Uterus (tissue), 4 donors: ENCODE measurements around the gene RARS2. TPM values are rescaled to one million over a fixed set of nuclear protein-coding genes. Genes with fewer than 3 reads are reported as not detected.

Source experiments
- DNase-seq, 2 donors: peaks; one replicate each; pipeline ENCODE4 v3.0.0-alpha.2; 2019 to 2020
- H3K27ac ChIP-seq, 2 donors: fragments of 200-600 bp; sonication (generic); 1 replicate in 1 of 2; 2 replicates in 1 of 2; pipeline ENCODE4 v1.5.1; 2016 to 2018
- H3K27me3 ChIP-seq, 2 donors: fragments of 200-600 bp; sonication (generic); one replicate each; pipeline ENCODE4 v1.5.1; 2018 to 2019; ENCODE audit warnings: control low read depth in 1 of 2
- H3K36me3 ChIP-seq, 2 donors: fragments of 200-600 bp; sonication (generic); one replicate each; pipeline ENCODE4 v1.5.1; 2019; ENCODE audit warnings: control low read depth in 1 of 2
- H3K4me1 ChIP-seq, 2 donors: fragments of 200-600 bp; sonication (generic); one replicate each; pipeline ENCODE4 v1.5.1; 2018 to 2019; ENCODE audit warnings: control low read depth in 1 of 2
- H3K4me3 ChIP-seq, 2 donors: fragments of 200-600 bp; sonication (generic); 1 replicate in 1 of 2; 2 replicates in 1 of 2; pipeline ENCODE4 v1.5.1; 2018 to 2019; ENCODE audit warnings: mild to moderate bottlenecking in 1 of 2
- H3K9me3 ChIP-seq, 2 donors: fragments of 200-600 bp; sonication (generic); one replicate each; pipeline ENCODE4 v1.5.1; 2019; ENCODE audit warnings: control low read depth in 1 of 2
- POLR2A ChIP-seq, 2 donors: fragments of 450-650 bp; IDR thresholded peaks; one replicate each; pipeline ENCODE4 v1.6.1; 2016; ENCODE audit warnings: antibody characterized with exemption in 2 of 2, mild to moderate bottlenecking in 1 of 2, moderate library complexity in 1 of 2
- intact Hi-C: fragments of 100-400 bp; cut with DNase I; formaldehyde crosslinking; loops from one replicate; pipeline ENCODE4 v1.15.1; 2023; ENCODE audit warnings: low total_unique reads
- total RNA-seq, 4 donors: library from RNA; depleted of rRNA in 3 of 4; stranded (reverse); fragments of >200 nt in 3 of 4; gene quantifications; one replicate each; pipeline versions ENCODE4 v1.1.0 to v1.2.4, GENCODE V29; 2014 to 2023
- TF ChIP-seq, protein P1 (sequence below), 4 experiments: fragments of 200-600 bp in 2 of 4; fragments of 450-650 bp in 2 of 4; sonication (generic) in 2 of 4; IDR thresholded peaks; one replicate each; pipeline ENCODE4 v1.5.1; 2016 to 2019; ENCODE audit warnings: antibody characterized with exemption in 4 of 4, mild to moderate bottlenecking in 2 of 4, moderate library complexity in 1 of 4
- donor health status: DM: yes; HTN: yes; CAD: no.

RARS2 gene
- total RNA-seq, 4 donors from 2014 or later: 15.6 to 61.3 (median 44.1) TPM

DNA sequence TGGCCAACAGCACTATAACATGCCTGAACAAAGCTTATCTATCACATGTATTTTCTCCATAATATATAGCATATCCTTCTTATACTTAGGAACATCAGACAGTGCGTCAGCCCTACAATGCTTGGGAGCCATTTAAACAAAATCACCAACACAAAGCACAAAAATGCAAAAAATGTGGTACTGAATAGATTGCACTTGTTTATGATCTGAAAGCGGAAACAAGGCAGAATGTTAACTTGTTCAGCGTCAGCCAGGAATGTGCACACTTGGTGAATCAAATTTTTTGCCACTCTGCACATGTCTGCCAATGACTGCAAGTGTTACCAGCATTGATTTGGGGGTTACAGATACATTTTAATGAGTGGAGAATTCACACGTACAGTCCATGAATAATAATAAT, 102.2 kb downstream of the RARS2 start:
- Histone ChIP-seq H3K4me3 (no peak overlapping the region), H3K4me1 (no peaks in the 10 kb centered on the region), H3K36me3 (no peaks in the 10 kb centered on the region), H3K27ac (no peak overlapping the region), H3K27me3 (no peaks in the 10 kb centered on the region), H3K9me3 (no peaks in the 10 kb centered on the region)
- TF ChIP-seq, protein P1, sequence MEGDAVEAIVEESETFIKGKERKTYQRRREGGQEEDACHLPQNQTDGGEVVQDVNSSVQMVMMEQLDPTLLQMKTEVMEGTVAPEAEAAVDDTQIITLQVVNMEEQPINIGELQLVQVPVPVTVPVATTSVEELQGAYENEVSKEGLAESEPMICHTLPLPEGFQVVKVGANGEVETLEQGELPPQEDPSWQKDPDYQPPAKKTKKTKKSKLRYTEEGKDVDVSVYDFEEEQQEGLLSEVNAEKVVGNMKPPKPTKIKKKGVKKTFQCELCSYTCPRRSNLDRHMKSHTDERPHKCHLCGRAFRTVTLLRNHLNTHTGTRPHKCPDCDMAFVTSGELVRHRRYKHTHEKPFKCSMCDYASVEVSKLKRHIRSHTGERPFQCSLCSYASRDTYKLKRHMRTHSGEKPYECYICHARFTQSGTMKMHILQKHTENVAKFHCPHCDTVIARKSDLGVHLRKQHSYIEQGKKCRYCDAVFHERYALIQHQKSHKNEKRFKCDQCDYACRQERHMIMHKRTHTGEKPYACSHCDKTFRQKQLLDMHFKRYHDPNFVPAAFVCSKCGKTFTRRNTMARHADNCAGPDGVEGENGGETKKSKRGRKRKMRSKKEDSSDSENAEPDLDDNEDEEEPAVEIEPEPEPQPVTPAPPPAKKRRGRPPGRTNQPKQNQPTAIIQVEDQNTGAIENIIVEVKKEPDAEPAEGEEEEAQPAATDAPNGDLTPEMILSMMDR (IDR thresholded peaks at IDR 0.05): no peak
- TF ChIP-seq POLR2A (IDR thresholded peaks at IDR 0.05): no peak
- intact Hi-C loops: no loop called here
- DNase-seq: no peak

DNA sequence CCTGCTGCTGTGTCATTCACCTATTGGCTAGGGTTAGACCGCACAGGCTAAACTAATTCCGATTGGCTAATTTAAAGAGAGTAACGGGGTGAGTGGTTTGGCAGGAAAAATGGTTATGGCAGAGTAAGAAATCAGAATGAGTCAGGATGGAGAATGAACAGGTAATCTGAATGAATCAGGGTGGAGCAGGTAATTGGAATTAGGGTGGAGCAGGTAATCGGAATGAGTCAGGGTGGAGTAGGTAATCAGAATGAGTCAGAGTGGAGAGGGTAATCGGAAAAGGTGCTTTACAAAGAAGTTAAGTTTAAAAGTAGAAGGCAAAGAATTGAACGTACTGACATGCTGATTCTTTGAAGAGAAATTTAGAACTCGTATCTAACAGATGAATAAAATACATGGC, 105.3 kb downstream of the RARS2 start:
- intact Hi-C loops: no loop called here

DNA sequence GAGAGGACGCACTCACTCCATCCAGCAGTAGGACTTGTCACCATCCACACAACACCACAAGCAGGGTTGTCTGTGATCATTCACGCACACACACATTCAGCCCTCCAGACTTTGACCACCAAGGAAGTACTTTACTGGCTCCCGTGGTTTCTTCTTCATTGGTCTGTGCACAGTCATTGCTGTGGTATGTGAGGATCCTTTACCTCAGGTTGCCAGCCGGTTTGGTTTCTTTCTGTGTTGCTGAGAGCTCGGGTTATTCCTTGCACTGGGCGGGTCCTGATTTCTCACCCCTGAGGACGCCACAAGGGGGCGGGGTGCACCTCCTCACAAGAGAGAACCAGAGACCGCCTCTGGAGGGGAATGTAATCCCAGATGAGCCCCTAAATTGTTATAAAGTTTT, 105.9 kb downstream of the RARS2 start:
- Histone ChIP-seq H3K27ac (no peak overlapping the region), H3K9me3 (no peaks in the 10 kb centered on the region), H3K36me3 (no peaks in the 10 kb centered on the region), H3K4me1 (no peaks in the 10 kb centered on the region), H3K27me3 (no peaks in the 10 kb centered on the region), H3K4me3 (no peak overlapping the region)
- DNase-seq: no peak
- TF ChIP-seq, protein P1 (IDR thresholded peaks at IDR 0.05): no peak
- TF ChIP-seq POLR2A (IDR thresholded peaks at IDR 0.05): no peak
- intact Hi-C loops: no loop called here

More for the DNA sequence above, 105.3 kb downstream of the RARS2 start:
- Histone ChIP-seq H3K27me3 (no peaks in the 10 kb centered on the region), H3K27ac (no peak overlapping the region), H3K4me3 (no peak overlapping the region), H3K36me3 (no peaks in the 10 kb centered on the region), H3K4me1 (no peaks in the 10 kb centered on the region), H3K9me3 (no peaks in the 10 kb centered on the region)
- TF ChIP-seq POLR2A (IDR thresholded peaks at IDR 0.05): no peak
- TF ChIP-seq, protein P1 (IDR thresholded peaks at IDR 0.05): no peak
- no peak for DNase-seq

DNA sequence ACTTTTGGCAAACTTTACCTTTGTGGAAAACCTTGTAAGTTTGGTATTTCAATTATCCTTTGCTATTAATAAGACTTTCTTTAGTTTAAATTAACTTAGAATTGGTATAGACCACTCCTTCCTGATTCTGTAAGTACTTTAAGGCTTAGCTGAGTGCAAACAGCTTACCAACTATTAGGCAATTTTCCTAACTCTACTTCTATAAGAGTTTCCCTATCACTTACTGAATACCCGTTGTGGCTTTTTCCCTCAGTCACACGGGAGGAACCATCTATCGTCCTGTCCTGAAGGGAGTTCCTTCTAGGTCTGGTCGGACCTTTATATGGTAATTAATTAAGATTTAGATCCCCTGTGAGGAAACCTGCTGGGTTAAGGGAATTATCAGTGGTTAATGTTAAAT, 107.4 kb downstream of the RARS2 start:
- Histone ChIP-seq H3K4me3 (no peak overlapping the region), H3K4me1 (no peaks in the 10 kb centered on the region), H3K9me3 (no peaks in the 10 kb centered on the region), H3K27me3 (no peaks in the 10 kb centered on the region), H3K27ac (no peak overlapping the region), H3K36me3 (no peaks in the 10 kb centered on the region)
- TF ChIP-seq POLR2A (IDR thresholded peaks at IDR 0.05): no peak
- TF ChIP-seq, protein P1 (IDR thresholded peaks at IDR 0.05): no peak
- intact Hi-C loops: no loop called here
- no peak for DNase-seq

DNA sequence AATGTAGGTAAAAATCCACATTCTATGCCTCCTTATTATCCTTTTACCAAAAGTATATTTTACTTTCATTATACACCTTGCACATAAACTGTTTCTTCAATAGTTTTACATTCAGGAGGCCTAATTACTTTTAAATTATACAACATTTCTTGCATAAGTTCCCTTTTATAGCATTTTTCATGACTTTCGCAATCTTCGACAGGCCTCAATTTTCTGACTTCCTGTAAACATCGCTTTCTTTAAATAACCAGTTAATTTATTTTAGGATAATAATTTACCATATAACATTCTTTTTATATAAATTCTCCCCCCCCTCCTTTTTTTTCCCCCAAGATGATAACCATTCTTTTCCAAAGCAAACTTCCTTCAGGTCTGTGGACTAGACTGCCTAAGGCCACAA, 107.9 kb downstream of the RARS2 start:
- Histone ChIP-seq H3K9me3 (no peaks in the 10 kb centered on the region), H3K36me3 (no peaks in the 10 kb centered on the region), H3K4me1 (no peaks in the 10 kb centered on the region), H3K4me3 (no peak overlapping the region), H3K27me3 (no peaks in the 10 kb centered on the region), H3K27ac (no peak overlapping the region)
- DNase-seq: no peak
- intact Hi-C loops: no loop called here
- TF ChIP-seq POLR2A (IDR thresholded peaks at IDR 0.05): no peak
- TF ChIP-seq, protein P1 (IDR thresholded peaks at IDR 0.05): no peak
